HL-60 (cell line): ENCODE data around the gene STON2.

Experiments used
- DNase-seq, 2 experiments: peaks; one replicate each; pipeline ENCODE4 v3.0.0-alpha.2; 2010 to 2020; ENCODE audit warnings: low read depth in 1 of 2, low spot score in 1 of 2
- H3K27ac ChIP-seq: fragments of 250-450 bp; sonication (Bioruptor Pico); replicated peaks from 2 replicates; pipeline ENCODE4 v1.5.1; 2020; ENCODE audit warnings: mild to moderate bottlenecking, moderate library complexity
- H3K27me3 ChIP-seq: fragments of 250-450 bp; sonication (Bioruptor Pico); 2 replicates; pipeline ENCODE4 v1.5.1; 2021; ENCODE audit warnings: mild to moderate bottlenecking, moderate library complexity; ENCODE audit not compliant: insufficient read depth, poor library complexity, severe bottlenecking
- H3K4me3 ChIP-seq: replicated peaks from 2 replicates; pipeline ENCODE4 v1.5.1; 2011; ENCODE audit warnings: mild to moderate bottlenecking, control low read depth, low read length; ENCODE audit not compliant: insufficient read depth
- CTCF ChIP-seq: IDR thresholded peaks from one replicate; pipeline ENCODE4 v1.5.1; 2011; ENCODE audit warnings: low read length, control low read depth, inconsistent platforms; ENCODE audit not compliant: insufficient read depth
- GABPA ChIP-seq: IDR thresholded peaks from 2 replicates; pipeline ENCODE4 v1.6.1; 2012; ENCODE audit warnings: low read depth
- POLR2AphosphoS5 ChIP-seq: IDR thresholded peaks from 2 replicates; pipeline ENCODE4 v1.6.1; 2012; ENCODE audit warnings: low read depth
- SPI1 ChIP-seq: IDR thresholded peaks from 2 replicates; pipeline ENCODE4 v1.6.1; 2012; ENCODE audit warnings: low read depth, mild to moderate bottlenecking, borderline replicate concordance
- TF ChIP-seq, protein P1 (sequence below): IDR thresholded peaks from 2 replicates; pipeline ENCODE4 v1.6.1; 2012; ENCODE audit warnings: low read depth; ENCODE audit not compliant: insufficient replicate concordance

The STON2 gene

DNA sequence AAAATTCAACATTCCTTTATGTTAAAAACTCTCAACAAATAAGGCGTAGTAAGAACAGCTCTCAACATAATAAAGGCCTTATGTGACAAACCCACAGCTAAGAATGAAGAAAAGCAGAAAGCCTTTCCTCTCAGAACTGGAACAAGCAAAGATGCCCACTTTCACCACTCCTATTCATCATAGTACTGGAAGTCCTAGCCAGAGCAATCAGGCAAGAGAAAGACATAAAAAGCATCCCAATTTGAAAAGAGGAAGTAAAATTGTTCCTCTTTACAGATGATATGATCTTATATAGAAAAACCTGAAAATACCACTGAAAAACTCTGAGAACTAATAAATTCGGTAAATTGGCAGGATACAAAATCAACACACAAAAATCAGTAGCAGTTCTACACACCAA is 52.1 kb downstream of the STON2 start:
- Histone ChIP-seq H3K4me3 (no peak overlapping the region), H3K27me3 (no peaks in the 10 kb centered on the region), H3K27ac (no peak overlapping the region)
- DNase-seq: no peak
- TF ChIP-seq, protein P1, sequence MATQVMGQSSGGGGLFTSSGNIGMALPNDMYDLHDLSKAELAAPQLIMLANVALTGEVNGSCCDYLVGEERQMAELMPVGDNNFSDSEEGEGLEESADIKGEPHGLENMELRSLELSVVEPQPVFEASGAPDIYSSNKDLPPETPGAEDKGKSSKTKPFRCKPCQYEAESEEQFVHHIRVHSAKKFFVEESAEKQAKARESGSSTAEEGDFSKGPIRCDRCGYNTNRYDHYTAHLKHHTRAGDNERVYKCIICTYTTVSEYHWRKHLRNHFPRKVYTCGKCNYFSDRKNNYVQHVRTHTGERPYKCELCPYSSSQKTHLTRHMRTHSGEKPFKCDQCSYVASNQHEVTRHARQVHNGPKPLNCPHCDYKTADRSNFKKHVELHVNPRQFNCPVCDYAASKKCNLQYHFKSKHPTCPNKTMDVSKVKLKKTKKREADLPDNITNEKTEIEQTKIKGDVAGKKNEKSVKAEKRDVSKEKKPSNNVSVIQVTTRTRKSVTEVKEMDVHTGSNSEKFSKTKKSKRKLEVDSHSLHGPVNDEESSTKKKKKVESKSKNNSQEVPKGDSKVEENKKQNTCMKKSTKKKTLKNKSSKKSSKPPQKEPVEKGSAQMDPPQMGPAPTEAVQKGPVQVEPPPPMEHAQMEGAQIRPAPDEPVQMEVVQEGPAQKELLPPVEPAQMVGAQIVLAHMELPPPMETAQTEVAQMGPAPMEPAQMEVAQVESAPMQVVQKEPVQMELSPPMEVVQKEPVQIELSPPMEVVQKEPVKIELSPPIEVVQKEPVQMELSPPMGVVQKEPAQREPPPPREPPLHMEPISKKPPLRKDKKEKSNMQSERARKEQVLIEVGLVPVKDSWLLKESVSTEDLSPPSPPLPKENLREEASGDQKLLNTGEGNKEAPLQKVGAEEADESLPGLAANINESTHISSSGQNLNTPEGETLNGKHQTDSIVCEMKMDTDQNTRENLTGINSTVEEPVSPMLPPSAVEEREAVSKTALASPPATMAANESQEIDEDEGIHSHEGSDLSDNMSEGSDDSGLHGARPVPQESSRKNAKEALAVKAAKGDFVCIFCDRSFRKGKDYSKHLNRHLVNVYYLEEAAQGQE: no peak
- TF ChIP-seq CTCF (no peak), POLR2AphosphoS5 (no peak)

GRCh38 chr14:81345781-81346180 is 54.3 kb downstream of the STON2 start:
- no peak for TF ChIP-seq GABPA
- TF ChIP-seq CTCF: no peak
- TF ChIP-seq, protein P1: no peak
- no peak for TF ChIP-seq SPI1
- TF ChIP-seq POLR2AphosphoS5: no peak
- no peak overlapping the region for H3K27ac ChIP-seq
- no peaks in the 10 kb centered on the region for H3K27me3 ChIP-seq
- DNase-seq: no peak
- H3K4me3 ChIP-seq: no peak overlapping the region

DNA sequence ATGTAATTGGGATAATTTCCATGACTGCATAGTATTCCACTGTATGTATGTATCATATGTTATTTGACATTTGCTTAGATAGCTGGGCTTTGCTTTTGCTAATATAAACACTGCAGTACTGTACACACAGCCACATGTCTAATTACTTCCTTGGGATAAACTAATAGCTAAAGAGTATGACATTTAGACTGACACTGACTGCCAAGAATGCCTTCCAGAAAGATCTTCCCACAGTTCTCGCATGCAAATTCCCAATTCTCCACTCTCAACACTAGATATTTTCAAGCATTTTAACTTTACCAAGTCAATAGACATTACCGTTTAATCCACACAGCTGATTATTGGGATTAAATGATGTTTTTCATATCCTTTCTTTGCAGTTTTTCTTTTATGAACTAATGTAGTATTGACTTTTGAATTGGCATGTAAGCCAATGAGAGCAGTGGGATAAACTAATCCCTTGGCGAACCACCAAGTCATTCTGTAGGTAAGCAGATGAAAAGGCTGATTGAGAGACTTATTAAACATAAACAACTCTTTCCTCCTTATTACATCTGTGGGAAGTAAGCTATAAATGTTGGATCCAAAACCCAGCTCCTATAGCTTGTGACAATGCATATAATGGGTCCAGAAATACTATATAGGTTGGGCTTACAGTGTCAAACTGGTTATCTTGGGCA is 55.5 kb downstream of the STON2 start:
- no peak overlapping the region for H3K4me3 ChIP-seq
- H3K27ac ChIP-seq: no peak overlapping the region
- no peaks in the 10 kb centered on the region for H3K27me3 ChIP-seq
- TF ChIP-seq GABPA: no peak
- TF ChIP-seq, protein P1: no peak
- no peak for TF ChIP-seq CTCF
- TF ChIP-seq POLR2AphosphoS5: no peak
- no peak for TF ChIP-seq SPI1
- no peak for DNase-seq
